Smooth muscle cell (in vitro differentiated cells): ENCODE data around the gene NAV3. TPM values are rescaled to one million over a fixed set of nuclear protein-coding genes. Genes with fewer than 3 reads are reported as not detected.

Source experiments
- DNase-seq: peaks from one replicate; lab custom pipeline; 2025; ENCODE audit not compliant: unreplicated experiment; lab: John Stamatoyannopoulos, UW
- H2AFZ ChIP-seq: fragments of 200-600 bp; sonication (generic); 2 replicates; pipeline ENCODE4 v1.6.0; 2016; ENCODE audit warnings: antibody characterized with exemption, low read depth, mild to moderate bottlenecking
- H3F3A ChIP-seq: fragments of 200-600 bp; sonication (generic); 2 replicates; pipeline ENCODE4 v1.6.0; 2017; ENCODE audit warnings: antibody characterized with exemption, low read depth
- H3K27ac ChIP-seq: fragments of 200-600 bp; sonication (generic); 2 replicates; pipeline ENCODE4 v1.5.1; 2016; ENCODE audit warnings: low read depth, mild to moderate bottlenecking
- H3K27me3 ChIP-seq: fragments of 200-600 bp; sonication (generic); 2 replicates; pipeline ENCODE4 v1.6.1; 2016; ENCODE audit warnings: low read depth, mild to moderate bottlenecking
- H3K36me3 ChIP-seq: fragments of 200-600 bp; sonication (generic); 2 replicates; pipeline ENCODE4 v1.5.1; 2016; ENCODE audit warnings: low read depth
- H3K4me1 ChIP-seq: fragments of 200-600 bp; sonication (generic); 2 replicates; pipeline ENCODE4 v1.5.1; 2016; ENCODE audit warnings: low read depth
- H3K4me2 ChIP-seq: fragments of 200-600 bp; sonication (generic); 2 replicates; pipeline ENCODE4 v1.6.0; 2016; ENCODE audit warnings: mild to moderate bottlenecking
- H3K4me3 ChIP-seq: fragments of 200-600 bp; sonication (generic); 2 replicates; pipeline ENCODE4 v1.5.1; 2016; ENCODE audit warnings: mild to moderate bottlenecking
- H3K79me2 ChIP-seq: fragments of 200-600 bp; sonication (generic); 2 replicates; pipeline ENCODE4 v1.6.0; 2016; ENCODE audit warnings: low read depth, mild to moderate bottlenecking
- H3K9ac ChIP-seq: fragments of 200-600 bp; sonication (generic); 2 replicates; pipeline ENCODE4 v1.6.0; 2016; ENCODE audit warnings: low read depth
- H3K9me3 ChIP-seq: fragments of 200-600 bp; sonication (generic); replicated peaks from 2 replicates; pipeline ENCODE4 v1.5.1; 2016; ENCODE audit warnings: low read depth
- H4K20me1 ChIP-seq: fragments of 200-600 bp; sonication (generic); 2 replicates; pipeline ENCODE4 v1.6.0; 2016; ENCODE audit warnings: low read depth
- CTCF ChIP-seq: fragments of 200-600 bp; sonication (generic); IDR thresholded peaks from 2 replicates; pipeline ENCODE4 v1.5.1; 2017; ENCODE audit warnings: borderline replicate concordance, mild to moderate bottlenecking, antibody characterized with exemption; ENCODE audit not compliant: insufficient read depth, poor library complexity, severe bottlenecking
- WGBS: methylation state at CpG from one replicate; pipeline ENCODE4 v1.1.7; 2016; ENCODE audit warnings: low lambda C conversion rate; 5-methylcytosine and 5-hydroxymethylcytosine counted together
- polyA plus RNA-seq: library from polyadenylated mRNA; unstranded; fragments of >200 nt; fragmentation: Nextera tagmentation; extraction: Ambion mirVana; gene quantifications from 2 replicates; pipeline ENCODE4 v1.2.1, GENCODE V29; 2016
- total RNA-seq: library from RNA; depleted of rRNA; stranded (reverse); fragments of >200 nt; gene quantifications from 2 replicates; pipeline ENCODE4 v1.2.3, GENCODE V29; 2014

NAV3 gene
- total and polyA plus RNA-seq, 2 experiments from 2014 or later = 8.0 to 31.0 TPM

GRCh38 chr12:78155546-78155945 is 324.9 kb downstream of the NAV3 start:
- no peak overlapping the region for H3K4me3 ChIP-seq
- H3K9me3 ChIP-seq = no peaks in the 10 kb centered on the region
- WGBS = 97% methylated on average over 1 of the region's 1 CpG
- no peaks in the 10 kb centered on the region for H3K4me1 ChIP-seq
- TF ChIP-seq CTCF = no peak
- no peak overlapping the region for H3K4me2 ChIP-seq
- H3K27me3 ChIP-seq = no peaks in the 10 kb centered on the region
- H3K27ac ChIP-seq = no peak overlapping the region
- H4K20me1 ChIP-seq = no peaks in the 10 kb centered on the region
- H3F3A ChIP-seq = no peaks in the 10 kb centered on the region
- no peak overlapping the region for H3K9ac ChIP-seq
- H2AFZ ChIP-seq = no peak overlapping the region
- H3K36me3 ChIP-seq = no peaks in the 10 kb centered on the region
- no peak for DNase-seq
- no peaks in the 10 kb centered on the region for H3K79me2 ChIP-seq

- H4K20me1 ChIP-seq = no peaks in the 10 kb centered on the region
- no peak overlapping the region for H3K4me3 ChIP-seq
- H3K36me3 ChIP-seq = no peaks in the 10 kb centered on the region
- no peak for TF ChIP-seq CTCF
- peak overlapping the region; percentile 45 for H3K4me2 ChIP-seq
- no peaks in the 10 kb centered on the region for H3K9me3 ChIP-seq
- H3F3A ChIP-seq = no peaks in the 10 kb centered on the region
- peak overlapping the region; percentile 77 for H3K27ac ChIP-seq
- H3K9ac ChIP-seq = peak overlapping the region; percentile 39
- peak overlapping the region; percentile 13 for H2AFZ ChIP-seq
- H3K27me3 ChIP-seq = no peaks in the 10 kb centered on the region
- DNase-seq = no peak
- H3K79me2 ChIP-seq = no peaks in the 10 kb centered on the region
- no peaks in the 10 kb centered on the region for H3K4me1 ChIP-seq
Observed at GRCh38 chr12:78156751-78157150, 326.1 kb downstream of the NAV3 start.

- no peaks in the 10 kb centered on the region for H3K27me3 ChIP-seq
- 76% methylated on average over 1 of the region's 1 CpG for WGBS
- no peak for DNase-seq
- H3K4me3 ChIP-seq = no peak overlapping the region
- H3K4me2 ChIP-seq = peak overlapping the region; percentile 45
- H3F3A ChIP-seq = no peaks in the 10 kb centered on the region
- H3K27ac ChIP-seq = peak overlapping the region; percentile 77
- peak overlapping the region; percentile 13 for H2AFZ ChIP-seq
- H3K4me1 ChIP-seq = no peaks in the 10 kb centered on the region
- no peaks in the 10 kb centered on the region for H4K20me1 ChIP-seq
- H3K36me3 ChIP-seq = no peaks in the 10 kb centered on the region
- no peaks in the 10 kb centered on the region for H3K9me3 ChIP-seq
- H3K79me2 ChIP-seq = no peaks in the 10 kb centered on the region
- no peak for TF ChIP-seq CTCF
- H3K9ac ChIP-seq = peak overlapping the region; percentile 39
Observed at GRCh38 chr12:78157199-78157598, 326.5 kb downstream of the NAV3 start.

GRCh38 chr12:78164154-78164553 is 333.5 kb downstream of the NAV3 start:
- no peak for DNase-seq
- no peaks in the 10 kb centered on the region for H3F3A ChIP-seq

More at GRCh38 chr12:78164154-78164553, 333.5 kb downstream of the NAV3 start:
- TF ChIP-seq CTCF = no peak
- Histone ChIP-seq H3K9me3 (no peaks in the 10 kb centered on the region), H3K9ac (no peak overlapping the region), H4K20me1 (no peaks in the 10 kb centered on the region), H2AFZ (no peak overlapping the region), H3K4me1 (no peaks in the 10 kb centered on the region), H3K79me2 (no peaks in the 10 kb centered on the region), H3K27ac (no peak overlapping the region), H3K27me3 (no peaks in the 10 kb centered on the region), H3K36me3 (no peaks in the 10 kb centered on the region), H3K4me3 (no peak overlapping the region), H3K4me2 (no peak overlapping the region)
- WGBS = 89% methylated on average over 1 of the region's 1 CpG
